Calu3 (cell line): ENCODE results near the gene HGFAC. TPM values are rescaled to one million over a fixed set of nuclear protein-coding genes. Genes with fewer than 3 reads are reported as not detected.
A peak's percentile ranks its signal among the peaks of the same experiment; 100 is the strongest.

Experiments used
- BruUV-seq: library from RNA; stranded (reverse); fragments of 400-500 nt; replicated peaks from 2 replicates; lab custom pipeline; 2021; lab: Mats Ljungman, UMichigan
- CTCF ChIA-PET: fragments of 300-600 bp; sonication (Branson Sonifier 250); formaldehyde crosslinking; loops from one replicate; lab custom pipeline; 2022; ENCODE audit warnings: antibody characterized with exemption; lab: Charles Lee
- DNase-seq: peaks from one replicate; pipeline ENCODE4 v3.0.0; 2022
- H3K27ac Mint-ChIP-seq: one replicate; pipeline ENCODE4 v1.8.0; 2022; ENCODE audit warnings: mixed read lengths; ENCODE audit not compliant: unreplicated experiment
- H3K27me3 Mint-ChIP-seq: one replicate; pipeline ENCODE4 v1.8.0; 2022; ENCODE audit warnings: mixed read lengths; ENCODE audit not compliant: unreplicated experiment
- H3K36me3 Mint-ChIP-seq: one replicate; pipeline ENCODE4 v1.8.0; 2022; ENCODE audit warnings: mild to moderate bottlenecking, moderate library complexity, mixed read lengths; ENCODE audit not compliant: insufficient read depth, unreplicated experiment
- H3K4me1 Mint-ChIP-seq: one replicate; pipeline ENCODE4 v1.8.0; 2022; ENCODE audit warnings: mild to moderate bottlenecking, low read depth, mixed read lengths; ENCODE audit not compliant: unreplicated experiment
- H3K4me3 Mint-ChIP-seq: one replicate; pipeline ENCODE4 v1.8.0; 2022; ENCODE audit warnings: mild to moderate bottlenecking, low read depth, moderate library complexity, mixed read lengths; ENCODE audit not compliant: unreplicated experiment
- H3K9me3 Mint-ChIP-seq: one replicate; pipeline ENCODE4 v1.8.0; 2022; ENCODE audit warnings: low read depth, mixed read lengths; ENCODE audit not compliant: unreplicated experiment
- intact Hi-C: fragments of 100-400 bp; cut with micrococcal nuclease; formaldehyde crosslinking; loops from one replicate; pipeline ENCODE4 v1.10.0; 2022; ENCODE audit not compliant: unreplicated experiment
- total RNA-seq: library from RNA; stranded (reverse); gene quantifications from 2 replicates; pipeline ENCODE4 v1.2.3, GENCODE V29; 2022
- TF ChIP-seq, protein P1 (sequence below): fragments of 200-600 bp; IDR thresholded peaks from one replicate; pipeline ENCODE4 v1.8.0; 2022; ENCODE audit warnings: antibody characterized with exemption; ENCODE audit not compliant: unreplicated experiment

HGFAC gene
- total RNA-seq, 1 experiment from 2014 or later: not detected

- intact Hi-C loops: no loop called here
- Mint-ChIP-seq H3K27me3 (no peaks in the 10 kb centered on the region), H3K4me1 (no peaks in the 10 kb centered on the region), H3K36me3 (no peaks in the 10 kb centered on the region), H3K9me3 (no peaks in the 10 kb centered on the region), H3K27ac (no peak overlapping the region), H3K4me3 (no peak overlapping the region)
- no TSS peak for BruUV-seq
- TF ChIP-seq, protein P1, sequence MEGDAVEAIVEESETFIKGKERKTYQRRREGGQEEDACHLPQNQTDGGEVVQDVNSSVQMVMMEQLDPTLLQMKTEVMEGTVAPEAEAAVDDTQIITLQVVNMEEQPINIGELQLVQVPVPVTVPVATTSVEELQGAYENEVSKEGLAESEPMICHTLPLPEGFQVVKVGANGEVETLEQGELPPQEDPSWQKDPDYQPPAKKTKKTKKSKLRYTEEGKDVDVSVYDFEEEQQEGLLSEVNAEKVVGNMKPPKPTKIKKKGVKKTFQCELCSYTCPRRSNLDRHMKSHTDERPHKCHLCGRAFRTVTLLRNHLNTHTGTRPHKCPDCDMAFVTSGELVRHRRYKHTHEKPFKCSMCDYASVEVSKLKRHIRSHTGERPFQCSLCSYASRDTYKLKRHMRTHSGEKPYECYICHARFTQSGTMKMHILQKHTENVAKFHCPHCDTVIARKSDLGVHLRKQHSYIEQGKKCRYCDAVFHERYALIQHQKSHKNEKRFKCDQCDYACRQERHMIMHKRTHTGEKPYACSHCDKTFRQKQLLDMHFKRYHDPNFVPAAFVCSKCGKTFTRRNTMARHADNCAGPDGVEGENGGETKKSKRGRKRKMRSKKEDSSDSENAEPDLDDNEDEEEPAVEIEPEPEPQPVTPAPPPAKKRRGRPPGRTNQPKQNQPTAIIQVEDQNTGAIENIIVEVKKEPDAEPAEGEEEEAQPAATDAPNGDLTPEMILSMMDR: no peak
- no peak for DNase-seq
- CTCF ChIA-PET: no interaction called here
Observed at GRCh38 chr4:3436048-3436797, 5.5 kb upstream of the HGFAC start.

DNA sequence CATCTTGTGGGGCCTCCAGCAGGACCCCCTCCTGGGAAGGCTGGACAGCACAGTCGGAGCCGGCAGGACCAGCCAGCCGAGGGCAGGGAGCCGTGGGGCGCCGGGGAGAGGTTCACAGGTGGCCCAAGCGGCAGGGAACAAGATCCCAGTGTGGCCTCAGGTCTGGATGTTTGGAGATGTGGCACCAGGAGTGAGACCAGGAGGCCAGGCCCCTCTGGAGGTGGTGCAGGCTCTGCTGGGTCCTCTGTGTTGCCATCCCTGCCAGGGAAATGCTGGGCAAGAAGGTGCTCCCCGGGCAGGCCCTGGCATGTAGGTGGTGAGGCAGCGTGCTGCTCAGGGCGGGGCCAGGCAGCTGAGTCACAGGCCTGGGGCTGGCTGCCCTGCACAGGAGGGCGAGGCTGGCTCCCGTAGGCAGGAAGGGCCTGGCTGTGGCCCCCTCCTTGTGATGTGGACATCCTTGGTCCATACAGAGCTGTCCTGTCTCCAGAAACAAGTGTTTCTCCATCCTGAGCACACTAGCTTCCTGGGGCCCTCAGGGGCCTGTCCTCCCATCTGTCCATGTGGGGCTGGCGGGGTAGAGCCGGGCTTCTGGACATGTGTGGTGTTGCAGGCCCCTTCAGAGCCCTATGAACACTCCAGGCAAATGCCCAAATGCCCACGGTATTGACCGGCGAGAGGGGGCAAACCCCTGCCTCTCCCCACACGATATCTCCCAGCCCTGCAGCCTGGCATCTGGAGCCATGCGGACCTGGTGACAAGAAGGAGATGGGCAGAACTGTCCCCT, 4.8 kb upstream of the HGFAC start:
- no peak overlapping the region for H3K4me3 Mint-ChIP-seq

GRCh38 chr4:3437582-3437936, 4.2 kb upstream of the HGFAC start:
- H3K27ac Mint-ChIP-seq: no peak overlapping the region
- TF ChIP-seq, protein P1: no peak
- BruUV-seq: no TSS peak

More for the DNA sequence above, 4.8 kb upstream of the HGFAC start:
- Mint-ChIP-seq H3K27me3 (no peaks in the 10 kb centered on the region), H3K36me3 (no peaks in the 10 kb centered on the region), H3K9me3 (no peaks in the 10 kb centered on the region), H3K27ac (no peak overlapping the region), H3K4me1 (no peaks in the 10 kb centered on the region)
- intact Hi-C loops: no loop called here
- BruUV-seq: no TSS peak
- TF ChIP-seq, protein P1: no peak
- DNase-seq: peak; percentile 78
- CTCF ChIA-PET: interaction anchor here (0.6 kb wide), 1 partner anchor 347 kb away, joined by 9 read pairs; no protein-coding TSS in a partner anchor

DNA sequence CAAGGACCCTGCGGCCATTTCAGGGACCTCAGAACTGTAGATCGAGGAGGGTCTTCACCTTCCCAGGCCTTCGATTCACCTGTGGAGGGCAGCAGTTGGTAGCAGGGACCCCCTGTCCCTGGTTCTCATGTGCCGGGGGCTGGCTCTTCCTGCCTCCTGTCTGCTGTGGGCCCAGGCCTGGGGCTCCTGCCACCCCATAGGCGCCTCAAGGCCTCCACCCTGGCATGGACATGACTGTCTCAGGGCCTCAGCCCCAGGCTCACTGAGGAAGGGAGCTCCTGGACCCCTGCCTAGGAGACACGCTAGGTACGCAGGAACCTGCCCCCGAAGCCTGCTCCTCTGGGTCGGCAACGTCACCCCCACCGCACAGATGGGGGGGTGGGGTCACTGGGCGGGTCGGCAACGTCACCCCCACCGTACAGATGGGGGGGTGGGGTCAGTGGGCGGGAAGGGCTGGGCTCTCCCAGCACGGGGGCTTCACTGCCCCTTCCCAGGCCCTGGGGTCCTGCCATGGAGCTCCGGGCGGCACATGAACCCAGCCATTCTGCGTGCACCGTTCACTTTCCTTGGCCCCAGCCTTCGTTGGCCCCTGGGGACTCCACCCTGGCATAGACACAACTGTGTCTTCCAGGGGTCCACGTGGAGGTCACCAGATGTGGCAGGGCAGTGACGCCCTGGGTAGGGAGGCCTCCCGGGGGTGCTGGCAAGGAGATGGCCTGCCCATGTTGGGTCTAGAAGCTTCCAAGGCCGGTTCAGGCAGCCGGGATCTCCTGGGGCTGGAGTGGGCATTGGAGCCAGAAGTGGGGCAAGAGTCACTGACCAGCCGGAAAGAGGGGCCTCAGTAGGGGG, 3.5 kb upstream of the HGFAC start:
- Mint-ChIP-seq H3K4me1 (no peaks in the 10 kb centered on the region), H3K9me3 (no peaks in the 10 kb centered on the region), H3K36me3 (no peaks in the 10 kb centered on the region), H3K27ac (no peak overlapping the region), H3K27me3 (no peaks in the 10 kb centered on the region), H3K4me3 (no peak overlapping the region)
- intact Hi-C loops: no loop called here
- TF ChIP-seq, protein P1: no peak
- CTCF ChIA-PET: interaction anchor here (0.7 kb wide), 1 partner anchor 17 kb away, joined by 3 read pairs; no protein-coding TSS in a partner anchor
- no TSS peak for BruUV-seq
- no peak for DNase-seq

More at GRCh38 chr4:3437582-3437936, 4.2 kb upstream of the HGFAC start:
- Mint-ChIP-seq H3K27me3 (no peaks in the 10 kb centered on the region), H3K9me3 (no peaks in the 10 kb centered on the region), H3K36me3 (no peaks in the 10 kb centered on the region), H3K4me3 (no peak overlapping the region), H3K4me1 (no peaks in the 10 kb centered on the region)
- CTCF ChIA-PET: interaction anchor here (0.6 kb wide), 1 partner anchor 347 kb away, joined by 9 read pairs; no protein-coding TSS in a partner anchor
- intact Hi-C loops: no loop called here
- no peak for DNase-seq
